Colonic mucosa (tissue), 4 donors: ENCODE measurements around the gene VPS8. TPM values are rescaled to one million over a fixed set of nuclear protein-coding genes. Genes with fewer than 3 reads are reported as not detected.

ENCODE experiments used
- DNase-seq: peaks from one replicate; pipeline ENCODE4 v3.0.0-alpha.2; 2020
- H3K27ac ChIP-seq: fragments of 200-600 bp; one replicate; pipeline ENCODE4 v1.8.0; 2021
- H3K27me3 ChIP-seq: fragments of 200-600 bp; one replicate; pipeline ENCODE4 v1.8.0; 2021
- H3K36me3 ChIP-seq: fragments of 200-600 bp; one replicate; pipeline ENCODE4 v1.8.0; 2021
- H3K4me1 ChIP-seq: fragments of 200-600 bp; one replicate; pipeline ENCODE4 v1.8.0; 2021; ENCODE audit warnings: mild to moderate bottlenecking
- H3K4me3 ChIP-seq: fragments of 200-600 bp; one replicate; pipeline ENCODE4 v1.8.0; 2021
- H3K9ac ChIP-seq, 2 donors: one replicate each; pipeline ENCODE4 v1.7.0; 2013; ENCODE audit warnings: control low read depth in 2 of 2, low read depth in 2 of 2, low read length in 2 of 2
- H3K9me3 ChIP-seq: fragments of 200-600 bp; one replicate; pipeline ENCODE4 v1.8.0; 2021
- intact Hi-C: fragments of 100-400 bp; cut with DNase I; formaldehyde crosslinking; loops from one replicate; pipeline ENCODE4 v1.14.1; 2022
- total RNA-seq, 2 donors: library from RNA; stranded (reverse); fragmentation: NEBNext Ultra II Directional in 1 of 2; extraction: Animal tissue kit (Norgen Biotek cat#: 25700) in 1 of 2; gene quantifications; one replicate each; pipeline ENCODE4 v1.2.1, GENCODE V29; 2021
- TF ChIP-seq, protein P1 (sequence below): fragments of 200-600 bp; IDR thresholded peaks from one replicate; pipeline ENCODE4 v1.8.0; 2022; ENCODE audit warnings: antibody characterized with exemption, mild to moderate bottlenecking
- donor health status: healthy.
- donor health status: DM: no; HTN: no; CAD: no.
- donor health status: DM: no; HTN: no; CAD: no.

VPS8 gene
- total RNA-seq, 2 donors from 2014 or later = 43.7 to 54.8 TPM

DNA sequence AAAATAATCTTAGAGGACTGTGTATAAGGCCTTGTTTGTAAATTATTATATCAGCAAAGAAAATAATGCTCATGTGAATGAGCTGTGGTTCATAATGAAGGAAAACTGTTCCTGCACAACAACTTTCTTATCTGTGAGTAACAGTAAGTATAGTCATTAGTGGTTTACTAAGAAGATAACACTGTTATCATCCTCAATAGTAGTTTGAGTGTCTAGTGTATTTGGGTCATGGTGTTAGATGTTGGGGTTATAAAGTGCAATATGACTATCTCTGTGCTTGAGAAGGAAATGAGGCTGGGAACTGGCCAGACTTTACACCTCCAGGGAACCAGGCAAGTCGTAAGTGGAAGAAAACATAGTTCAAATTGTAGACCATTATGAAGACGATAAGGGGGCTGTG, 15.6 kb downstream of the VPS8 start:
- Histone ChIP-seq H3K4me3 (no peak overlapping the region), H3K27me3 (no peaks in the 10 kb centered on the region), H3K27ac (no peak overlapping the region), H3K9me3 (no peaks in the 10 kb centered on the region), H3K9ac (no peak overlapping the region), H3K36me3 (peaks cover 8% of the 10 kb centered on the region), H3K4me1 (no peaks in the 10 kb centered on the region)
- TF ChIP-seq, protein P1, sequence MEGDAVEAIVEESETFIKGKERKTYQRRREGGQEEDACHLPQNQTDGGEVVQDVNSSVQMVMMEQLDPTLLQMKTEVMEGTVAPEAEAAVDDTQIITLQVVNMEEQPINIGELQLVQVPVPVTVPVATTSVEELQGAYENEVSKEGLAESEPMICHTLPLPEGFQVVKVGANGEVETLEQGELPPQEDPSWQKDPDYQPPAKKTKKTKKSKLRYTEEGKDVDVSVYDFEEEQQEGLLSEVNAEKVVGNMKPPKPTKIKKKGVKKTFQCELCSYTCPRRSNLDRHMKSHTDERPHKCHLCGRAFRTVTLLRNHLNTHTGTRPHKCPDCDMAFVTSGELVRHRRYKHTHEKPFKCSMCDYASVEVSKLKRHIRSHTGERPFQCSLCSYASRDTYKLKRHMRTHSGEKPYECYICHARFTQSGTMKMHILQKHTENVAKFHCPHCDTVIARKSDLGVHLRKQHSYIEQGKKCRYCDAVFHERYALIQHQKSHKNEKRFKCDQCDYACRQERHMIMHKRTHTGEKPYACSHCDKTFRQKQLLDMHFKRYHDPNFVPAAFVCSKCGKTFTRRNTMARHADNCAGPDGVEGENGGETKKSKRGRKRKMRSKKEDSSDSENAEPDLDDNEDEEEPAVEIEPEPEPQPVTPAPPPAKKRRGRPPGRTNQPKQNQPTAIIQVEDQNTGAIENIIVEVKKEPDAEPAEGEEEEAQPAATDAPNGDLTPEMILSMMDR = no peak
- intact Hi-C loops = no loop called here
- DNase-seq = no peak

DNA sequence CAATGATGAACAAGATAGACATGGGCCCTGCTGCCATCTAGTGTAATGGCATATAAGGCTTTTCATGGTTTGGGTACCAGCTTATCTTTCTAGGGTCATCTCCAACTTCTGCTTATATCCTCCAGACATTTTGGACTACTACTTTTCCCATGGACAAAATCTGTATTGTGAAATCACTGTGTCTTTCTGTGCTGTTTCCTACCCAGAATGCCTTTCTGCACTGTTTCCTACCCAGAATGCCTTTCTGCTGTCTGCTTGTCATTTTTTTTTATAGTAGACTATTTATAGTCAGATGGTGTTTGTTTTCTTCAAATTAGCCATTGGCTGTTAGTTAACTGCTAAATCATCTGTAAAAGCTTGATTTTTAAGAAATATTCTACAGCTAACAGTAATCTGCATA, 20.1 kb downstream of the VPS8 start:
- intact Hi-C loops = no loop called here
- Histone ChIP-seq H3K9me3 (no peaks in the 10 kb centered on the region), H3K36me3 (peaks cover 2% of the 10 kb centered on the region), H3K9ac (no peak overlapping the region), H3K4me1 (no peaks in the 10 kb centered on the region), H3K4me3 (no peak overlapping the region), H3K27me3 (no peaks in the 10 kb centered on the region), H3K27ac (no peak overlapping the region)
- DNase-seq = no peak
- TF ChIP-seq, protein P1 = no peak

DNA sequence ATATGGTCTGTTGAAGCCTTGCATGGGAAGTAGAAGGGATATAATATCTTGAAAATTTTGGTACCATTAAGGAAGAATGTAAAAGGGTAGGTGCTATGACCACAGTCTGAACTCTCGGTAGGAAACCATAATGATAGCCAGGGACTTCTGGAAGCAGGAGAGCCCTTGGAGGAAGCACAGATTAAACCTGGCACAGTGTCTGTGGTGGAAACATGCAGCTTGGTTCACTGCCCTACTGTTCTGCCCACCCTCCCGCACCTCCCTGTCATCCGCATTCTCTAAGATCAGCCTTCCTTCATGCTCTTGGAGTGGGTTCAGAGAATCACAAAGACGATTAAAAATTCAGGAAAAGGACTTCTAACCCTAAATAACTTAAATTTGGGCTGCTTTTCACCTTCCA, 20.9 kb downstream of the VPS8 start:
- H3K27me3 ChIP-seq = no peaks in the 10 kb centered on the region
- no peak overlapping the region for H3K4me3 ChIP-seq
- no peak overlapping the region for H3K27ac ChIP-seq
- no peaks in the 10 kb centered on the region for H3K9me3 ChIP-seq
- H3K9ac ChIP-seq = no peak overlapping the region
- intact Hi-C loops = no loop called here
- no peak for DNase-seq
- no peaks in the 10 kb centered on the region for H3K4me1 ChIP-seq
- no peaks in the 10 kb centered on the region for H3K36me3 ChIP-seq
- TF ChIP-seq, protein P1 = no peak

GRCh38 chr3:184836090-184836822, 24.3 kb downstream of the VPS8 start:
- H3K9ac ChIP-seq = no peak overlapping the region
- H3K27me3 ChIP-seq = no peaks in the 10 kb centered on the region
- no peaks in the 10 kb centered on the region for H3K9me3 ChIP-seq
- TF ChIP-seq, protein P1 = no peak
- H3K4me1 ChIP-seq = no peaks in the 10 kb centered on the region
- intact Hi-C loops = no loop called here
- no peak for DNase-seq
- no peak overlapping the region for H3K4me3 ChIP-seq
- H3K27ac ChIP-seq = no peak overlapping the region
- no peaks in the 10 kb centered on the region for H3K36me3 ChIP-seq

GRCh38 chr3:184842433-184842832, 30.5 kb downstream of the VPS8 start:
- Histone ChIP-seq H3K9ac (no peak overlapping the region), H3K4me3 (no peak overlapping the region), H3K36me3 (no peaks in the 10 kb centered on the region), H3K9me3 (no peaks in the 10 kb centered on the region), H3K27ac (no peak overlapping the region), H3K27me3 (no peaks in the 10 kb centered on the region), H3K4me1 (no peaks in the 10 kb centered on the region)
- TF ChIP-seq, protein P1 = no peak
- DNase-seq = no peak
- intact Hi-C loops = no loop called here
